Measurements from ENCODE around the gene STAG3.
"Not testable (repeated sequence)": the region's sequence is repeated elsewhere in the genome, so short reads cannot be mapped to it uniquely, and the experiment has no call there.

STAG3 gene

GRCh38 chr7:100248483-100248882 lies 70.8 kb downstream of the STAG3 start:
- no peak for TF ChIP-seq CTCF (IDR thresholded peaks at IDR 0.05; ENCODE audit: low read depth, low read length, missing control alignments)
- no peak for DNase-seq (ENCODE audit: low read depth)
- in situ Hi-C loops (cut with HindIII; ENCODE audit: low sequenced_read_pairs) = no loop called here
- H3K4me3 ChIP-seq (ENCODE audit: low read depth, low read length) = no peak overlapping the region

- no peak for TF ChIP-seq CTCF (IDR thresholded peaks at IDR 0.05; ENCODE audit: low read depth, low read length, missing control alignments)
- no peak for DNase-seq (ENCODE audit: low read depth)
- in situ Hi-C loops (cut with HindIII; ENCODE audit: low sequenced_read_pairs) = no loop called here
- H3K4me3 ChIP-seq (ENCODE audit: low read depth, low read length) = no peak overlapping the region
These were observed 79.3 kb downstream of the STAG3 start for GRCh38 chr7:100257017-100257416.

GRCh38 chr7:100259984-100260383 lies 82.3 kb downstream of the STAG3 start:
- H3K4me3 ChIP-seq (ENCODE audit: low read depth, low read length); in situ Hi-C loops (cut with HindIII; ENCODE audit: low sequenced_read_pairs): not testable (repeated sequence)

GRCh38 chr7:100262896-100263295 lies 85.2 kb downstream of the STAG3 start:
- H3K4me3 ChIP-seq (ENCODE audit: low read depth, low read length); in situ Hi-C loops (cut with HindIII; ENCODE audit: low sequenced_read_pairs); DNase-seq (ENCODE audit: low read depth): not testable (repeated sequence)

More at GRCh38 chr7:100259984-100260383, 82.3 kb downstream of the STAG3 start:
- DNase-seq (ENCODE audit: low read depth) = not testable (repeated sequence)
